GM12873 (cell line): Measurements from ENCODE around the gene BAIAP3.

Experiments
- CTCF ChIP-seq: IDR thresholded peaks from 2 replicates; pipeline ENCODE4 v1.5.1; 2012; ENCODE audit warnings: low read depth, mild to moderate bottlenecking, moderate library complexity, low read length, control low read depth; ENCODE audit not compliant: insufficient read depth; ENCODE audit errors: missing control alignments

Gene BAIAP3

GRCh38 chr16:1298406-1298805 is 35.0 kb upstream of the BAIAP3 start:
- TF ChIP-seq CTCF: no peak

GRCh38 chr16:1299012-1299867 is 34.2 kb upstream of the BAIAP3 start:
- no peak for TF ChIP-seq CTCF

GRCh38 chr16:1299868-1300203 is 33.6 kb upstream of the BAIAP3 start:
- TF ChIP-seq CTCF: no peak

- peak; percentile 94 for TF ChIP-seq CTCF
Measured at GRCh38 chr16:1300664-1301476, 32.6 kb upstream of the BAIAP3 start.

- no peak for TF ChIP-seq CTCF
Measured at GRCh38 chr16:1301562-1301961, 31.9 kb upstream of the BAIAP3 start.

GRCh38 chr16:1305823-1306222 is 27.6 kb upstream of the BAIAP3 start:
- no peak for TF ChIP-seq CTCF

- TF ChIP-seq CTCF: no peak
Measured at GRCh38 chr16:1306334-1306733, 27.1 kb upstream of the BAIAP3 start.
